ENCODE measurements around the gene ADAM12.

Gene ADAM12

GRCh38 chr10:126264102-126265018, 123.9 kb downstream of the ADAM12 start:
- no peak for TF ChIP-seq CTCF (IDR thresholded peaks at IDR 0.05; ENCODE audit: borderline replicate concordance, insufficient read depth, low read depth, low read length)
- no peak overlapping the region for H3K4me3 ChIP-seq (ENCODE audit: low read depth, low read length)

- no peak overlapping the region for H3K4me3 ChIP-seq (ENCODE audit: low read depth, low read length)
- TF ChIP-seq CTCF (IDR thresholded peaks at IDR 0.05; ENCODE audit: borderline replicate concordance, insufficient read depth, low read depth, low read length), result no peak
These were observed 125.1 kb downstream of the ADAM12 start for GRCh38 chr10:126263006-126263676.

DNA sequence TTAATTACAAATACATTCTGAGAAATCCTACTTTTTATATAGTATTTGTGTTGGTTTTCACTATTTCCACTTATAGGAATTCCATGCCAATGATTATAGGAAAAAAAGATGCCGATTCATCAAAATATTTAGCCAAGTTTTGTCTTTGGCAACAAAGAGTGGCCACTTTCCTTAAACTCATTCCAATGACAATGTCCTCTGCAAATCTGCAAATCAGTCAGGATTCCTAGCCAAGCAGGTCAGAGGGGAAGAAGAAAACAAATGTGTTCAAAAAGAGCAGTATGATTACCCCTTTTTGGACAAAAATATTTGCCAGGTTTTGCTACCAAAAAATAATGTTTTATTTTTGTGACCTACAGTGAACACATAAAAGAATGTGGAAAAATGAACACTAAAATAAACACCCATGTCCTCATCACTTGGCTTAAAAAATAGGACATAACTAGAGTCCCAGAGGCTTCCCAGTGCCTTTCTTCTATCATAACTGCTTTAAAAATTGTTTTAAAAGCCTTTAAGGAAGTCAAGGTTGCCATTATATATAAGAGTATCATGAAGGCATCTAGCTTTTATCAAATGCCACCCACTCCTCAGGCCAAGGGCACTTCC, 125.9 kb downstream of the ADAM12 start:
- no peak for TF ChIP-seq CTCF (IDR thresholded peaks at IDR 0.05; ENCODE audit: borderline replicate concordance, insufficient read depth, low read depth, low read length)
- no peak overlapping the region for H3K4me3 ChIP-seq (ENCODE audit: low read depth, low read length)

DNA sequence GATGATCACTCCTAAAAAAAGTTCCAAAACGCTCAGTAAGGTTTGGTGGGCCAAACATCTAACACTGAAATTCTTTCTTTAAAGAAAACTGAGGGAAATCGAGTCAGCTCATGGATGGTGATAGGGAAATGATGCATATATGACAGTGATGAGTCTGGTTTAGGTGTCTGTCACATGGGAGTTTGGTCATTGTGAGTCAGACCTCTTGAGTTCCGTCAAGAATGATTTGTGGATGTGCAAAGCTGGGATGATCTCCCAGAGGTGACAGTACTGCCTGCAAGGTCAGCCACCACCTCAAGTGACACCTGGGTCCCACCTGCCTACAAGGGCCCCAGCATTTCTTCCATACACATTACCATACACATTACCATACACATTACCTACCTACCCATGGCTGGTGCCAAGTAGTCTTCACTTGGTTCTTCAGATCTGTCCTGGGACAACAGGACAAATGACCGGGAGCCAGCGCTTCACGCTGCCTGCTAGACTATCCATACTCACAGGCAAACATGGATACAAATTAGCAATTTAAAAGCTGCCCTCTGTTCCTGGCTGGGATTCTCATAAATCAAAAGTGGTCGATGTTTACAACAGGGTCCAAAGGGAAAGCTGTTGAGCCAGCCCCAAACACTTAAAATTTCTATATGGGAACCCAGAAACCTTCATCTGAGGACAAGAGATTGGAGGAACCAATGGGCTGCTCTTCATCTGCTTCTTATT, 128.4 kb downstream of the ADAM12 start:
- no peak for TF ChIP-seq CTCF (IDR thresholded peaks at IDR 0.05; ENCODE audit: borderline replicate concordance, insufficient read depth, low read depth, low read length)
- no peak overlapping the region for H3K4me3 ChIP-seq (ENCODE audit: low read depth, low read length)

DNA sequence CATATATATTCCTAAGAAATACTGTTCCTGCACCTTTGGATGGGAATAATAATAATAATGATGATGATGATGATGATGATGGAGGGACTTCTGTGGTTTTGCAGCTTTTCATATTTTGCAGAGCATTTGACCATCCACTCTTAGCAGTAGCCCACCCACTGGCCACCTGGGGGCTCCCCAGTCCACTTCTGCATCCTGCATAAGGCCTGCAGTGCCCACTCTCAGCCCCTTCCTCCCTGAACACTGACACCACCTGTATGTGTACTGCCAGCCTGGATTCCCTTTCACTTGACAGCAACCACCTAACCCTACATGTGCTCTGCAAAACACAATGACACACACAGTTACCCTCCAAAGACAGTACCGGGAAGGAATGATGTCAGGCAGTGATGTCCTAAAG, 131.4 kb downstream of the ADAM12 start:
- TF ChIP-seq CTCF (IDR thresholded peaks at IDR 0.05; ENCODE audit: borderline replicate concordance, insufficient read depth, low read depth, low read length), result no peak
- H3K4me3 ChIP-seq (ENCODE audit: low read depth, low read length), result no peak overlapping the region

DNA sequence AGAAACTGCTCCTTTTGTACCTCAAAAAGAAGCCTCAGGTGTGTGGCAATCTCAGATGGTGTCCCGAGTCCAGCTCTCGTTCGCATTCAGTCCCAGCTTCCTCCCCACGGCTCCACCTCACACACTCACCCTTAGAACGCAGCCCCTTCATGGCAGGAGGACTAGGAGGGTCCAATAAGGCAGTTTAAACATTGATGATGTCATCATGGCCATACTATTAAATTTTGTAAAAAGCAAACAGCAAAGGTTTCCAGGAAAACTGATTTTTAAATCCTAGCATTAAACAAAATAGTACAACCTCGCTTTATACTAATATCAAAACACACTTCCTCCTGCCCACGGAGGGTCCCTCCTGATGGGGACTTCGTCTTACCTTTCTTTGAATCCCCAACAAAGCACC, 133.0 kb downstream of the ADAM12 start:
- no peak overlapping the region for H3K4me3 ChIP-seq (ENCODE audit: low read depth, low read length)
- TF ChIP-seq CTCF (IDR thresholded peaks at IDR 0.05; ENCODE audit: borderline replicate concordance, insufficient read depth, low read depth, low read length), result no peak
